Measurements from ENCODE around the gene FUT7.

- TF ChIP-seq HOXC10 (CRISPR knock-in tag; IDR thresholded peaks at IDR 0.05) = no peak
- no peak for TF ChIP-seq ZNF174 (tag by site-specific recombination; IDR thresholded peaks at IDR 0.05)
- no peak for TF ChIP-seq CTCF (tag by site-specific recombination; IDR thresholded peaks at IDR 0.05)
- no peak for TF ChIP-seq YY1 (tag by site-specific recombination; IDR thresholded peaks at IDR 0.05)
- TF ChIP-seq ZNF530 (tag by site-specific recombination; IDR thresholded peaks at IDR 0.05; ENCODE audit: low read depth) = no peak
- TF ChIP-seq ZNF398 (tag by site-specific recombination; IDR thresholded peaks at IDR 0.05) = no peak
- TF ChIP-seq HOXA7 (CRISPR knock-in tag; IDR thresholded peaks at IDR 0.05; ENCODE audit: borderline replicate concordance) = no peak
- TF ChIP-seq ZNF121 (tag by site-specific recombination; IDR thresholded peaks at IDR 0.05) = no peak
- no peak for TF ChIP-seq PBX3 (CRISPR knock-in tag; IDR thresholded peaks at IDR 0.05)
- no peak for TF ChIP-seq ZNF785 (tag by site-specific recombination; IDR thresholded peaks at IDR 0.05)
Observed at GRCh38 chr9:137011907-137012675, 19.8 kb downstream of the FUT7 start.

Measured in HEK293 (cell line).